Mucosa of descending colon (tissue), 3 donors: Measurements from ENCODE around the gene SCAF4. TPM values are rescaled to one million over a fixed set of nuclear protein-coding genes. Genes with fewer than 3 reads are reported as not detected.

Experiments
- ATAC-seq: fragments of 200-7000 bp; cut with Tn5 transposase; one replicate; pipeline ENCODE4 v1.9.1; 2020; ENCODE audit warnings: mild to moderate bottlenecking, moderate library complexity
- DNase-seq, 3 donors: peaks; one replicate each; pipeline ENCODE4 v3.0.0-alpha.2; 2020
- H3K36me3 ChIP-seq: fragments of 200-600 bp; one replicate; pipeline ENCODE4 v1.8.0; 2021; ENCODE audit warnings: low read depth, mild to moderate bottlenecking
- H3K4me1 ChIP-seq: fragments of 200-600 bp; one replicate; pipeline ENCODE4 v1.8.0; 2021; ENCODE audit warnings: low read depth, mild to moderate bottlenecking
- H3K4me3 ChIP-seq: fragments of 200-600 bp; one replicate; pipeline ENCODE4 v1.8.0; 2021; ENCODE audit warnings: mild to moderate bottlenecking
- H3K9me3 ChIP-seq: fragments of 200-600 bp; one replicate; pipeline ENCODE4 v1.8.0; 2021; ENCODE audit warnings: mild to moderate bottlenecking
- CTCF ChIP-seq: fragments of 200-600 bp; IDR thresholded peaks from one replicate; pipeline ENCODE4 v1.8.0; 2022; ENCODE audit warnings: antibody characterized with exemption, mild to moderate bottlenecking
- intact Hi-C, 2 donors: fragments of 100-400 bp; cut with DNase I in 1 of 2; cut with micrococcal nuclease in 1 of 2; formaldehyde crosslinking; loops; one replicate each; pipeline versions ENCODE4 v1.11.0 to v1.11.1; 2022; cut with DNase I, micrococcal nuclease
- total RNA-seq, 3 donors: library from RNA; stranded (reverse); fragmentation: NEBNext Ultra II Directional in 2 of 3; extraction: Animal tissue kit (Norgen Biotek cat#: 25700) in 2 of 3; gene quantifications; one replicate each; pipeline versions ENCODE4 v1.2.1 to v1.2.4, GENCODE V29; 2021 to 2023
- donor health status: DM: no; HTN: no; CAD: no; lungs with moderate emphysema.
- donor health status: DM: no; HTN: no; CAD: no.
- donor health status: DM: no; HTN: yes; CAD: no.

The SCAF4 gene
- total RNA-seq, 3 donors from 2014 or later, result 35.7 to 39.7 (median 38.4) TPM

- no peak for ATAC-seq
- Histone ChIP-seq H3K4me1 (peaks cover 18% of the 10 kb centered on the region), H3K36me3 (peaks cover 5% of the 10 kb centered on the region), H3K4me3 (no peak overlapping the region), H3K9me3 (no peaks in the 10 kb centered on the region)
- TF ChIP-seq CTCF, result no peak
- no peak for DNase-seq
- intact Hi-C loops, result loop anchor here in 1 of 2 donors (10.0 kb wide), 1 partner anchor 61 kb away; no protein-coding TSS in a partner anchor
Observed at GRCh38 chr21:31663584-31664249, 68.2 kb downstream of the SCAF4 start.

- Histone ChIP-seq H3K36me3 (no peaks in the 10 kb centered on the region), H3K4me1 (peaks cover 24% of the 10 kb centered on the region), H3K9me3 (no peaks in the 10 kb centered on the region), H3K4me3 (peak overlapping the region; percentile 42)
- ATAC-seq, result no peak
- TF ChIP-seq CTCF, result no peak
- DNase-seq, result no peak
- intact Hi-C loops, result loop anchor here in 1 of 2 donors (10.0 kb wide), 1 partner anchor 64 kb away; no protein-coding TSS in a partner anchor
Observed at GRCh38 chr21:31660591-31660990, 71.3 kb downstream of the SCAF4 start.

DNA sequence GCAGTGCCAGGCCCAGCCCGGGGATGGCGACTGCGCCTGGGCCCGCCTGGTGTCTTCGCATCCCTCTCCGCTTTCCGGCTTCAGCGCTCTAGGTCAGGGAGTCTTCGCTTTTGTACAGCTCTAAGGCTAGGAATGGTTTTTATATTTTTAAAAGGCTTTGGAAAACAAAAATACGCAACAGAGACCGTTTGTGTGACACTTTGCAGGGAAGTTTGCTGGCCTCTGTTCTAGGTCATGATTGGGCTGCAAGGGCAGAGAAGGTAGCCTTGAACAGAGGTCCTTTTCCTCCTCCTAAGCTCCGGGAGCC lies 71.7 kb downstream of the SCAF4 start:
- no peaks in the 10 kb centered on the region for H3K9me3 ChIP-seq
- no peak for TF ChIP-seq CTCF
- ATAC-seq, result peak; percentile 19

GRCh38 chr21:31659536-31660258 lies 72.2 kb downstream of the SCAF4 start, which contains the start of gene SOD1:
SOD1 (plus strand) TSS chr21:31659693; CDS start chr21:31659770, 77 bp downstream.
- intact Hi-C loops, result loop anchor here in 1 of 2 donors (10.0 kb wide), 1 partner anchor 65 kb away; no protein-coding TSS in a partner anchor
- no peaks in the 10 kb centered on the region for H3K9me3 ChIP-seq
- peak; percentile 93 for ATAC-seq

More for the DNA sequence above, 71.7 kb downstream of the SCAF4 start:
- intact Hi-C loops, result loop anchor here in 1 of 2 donors (10.0 kb wide), 1 partner anchor 65 kb away; no protein-coding TSS in a partner anchor
- no peak for DNase-seq
- Histone ChIP-seq H3K4me1 (peaks cover 24% of the 10 kb centered on the region), H3K36me3 (no peaks in the 10 kb centered on the region), H3K4me3 (peak overlapping the region; percentile 42)

GRCh38 chr21:31659286-31659535 lies 72.7 kb downstream of the SCAF4 start:
- H3K9me3 ChIP-seq, result no peaks in the 10 kb centered on the region
- ATAC-seq (peak; percentile 18), DNase-seq (no peak)
- no peaks in the 10 kb centered on the region for H3K36me3 ChIP-seq
- peak overlapping the region; percentile 42 for H3K4me3 ChIP-seq
- intact Hi-C loops, result no loop called here
- TF ChIP-seq CTCF, result no peak
- H3K4me1 ChIP-seq, result peaks cover 24% of the 10 kb centered on the region

More at GRCh38 chr21:31659536-31660258, 72.2 kb downstream of the SCAF4 start, which contains the start of gene SOD1:
- Histone ChIP-seq H3K4me3 (peak within 1 kb of the TSS; percentile 42), H3K4me1 (peaks cover 24% of the 10 kb centered on the region), H3K36me3 (no peaks in the 10 kb centered on the region)
- no peak for TF ChIP-seq CTCF
- peak; percentile 97 to 98 (median 98) for DNase-seq
